ENCODE data around the gene ARHGAP6. TPM values are rescaled to one million over a fixed set of nuclear protein-coding genes. Genes with fewer than 3 reads are reported as not detected.

ARHGAP6 gene
- total and polyA plus RNA-seq, 2 of the 13 experiments (the other 11 are each of a cell fraction or from before 2014, with no cell fraction given): 0.11 TPM; not detected in 1

DNA sequence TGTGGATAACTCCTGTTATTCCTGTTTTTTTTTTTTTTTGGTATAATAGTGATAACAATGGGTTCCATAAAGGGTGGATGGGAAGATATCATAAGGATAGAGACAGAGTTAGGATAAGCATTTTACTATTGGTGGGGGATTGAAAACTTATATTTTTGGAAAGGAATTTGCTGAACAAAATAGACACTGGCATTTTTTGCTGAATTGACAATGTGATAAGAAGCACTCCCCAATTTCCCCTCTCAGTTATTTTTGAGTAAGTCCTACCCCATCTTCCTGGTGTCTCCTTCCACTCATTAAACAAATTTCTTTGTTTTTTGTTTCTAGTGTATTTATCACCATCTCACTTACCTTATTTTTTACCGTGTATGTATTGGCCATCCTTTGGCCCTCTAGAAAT is 316.7 kb downstream of the ARHGAP6 start:
- POLR2A ChIA-PET: no interaction called here
- Histone ChIP-seq H4K20me1 (ENCODE audit: insufficient read depth, low read length) (no peaks in the 10 kb centered on the region), H2AFZ (ENCODE audit: low read length) (no peak overlapping the region), H3K4me3 (replicated peaks in 1 of 3; ENCODE audit: insufficient read depth in 1 of 3, low read depth in 2 of 3, low read length in 3 of 3) (no peak overlapping the region), H3K36me3 (replicated peaks in 1 of 2; ENCODE audit: control insufficient read depth in 1 of 2, insufficient read depth in 2 of 2, low read length in 2 of 2) (no peaks in the 10 kb centered on the region), H3K9ac (ENCODE audit: insufficient read depth, low read depth, low read length) (no peak overlapping the region), H3K79me2 (ENCODE audit: insufficient read depth, low read length) (no peaks in the 10 kb centered on the region), H3K4me1 (ENCODE audit: insufficient read depth, low read length) (no peaks in the 10 kb centered on the region), H3K9me3 (ENCODE audit: low read length) (no peaks in the 10 kb centered on the region), H3K4me2 (ENCODE audit: low read depth, low read length) (no peak overlapping the region), H3K27ac (ENCODE audit: extremely low read length, insufficient read depth, low read length) (no peak overlapping the region), H3K27me3 (ENCODE audit: control insufficient read depth in 1 of 2, insufficient read depth in 2 of 2, low read length in 2 of 2) (no peaks in the 10 kb centered on the region)
- CTCF ChIA-PET (ENCODE audit: low intra/inter-chr PET ratio, low total read pairs): no interaction called here
- intact Hi-C loops (cut with micrococcal nuclease; ENCODE audit: unreplicated experiment) (no loop called here), in situ Hi-C loops (cut with HindIII; ENCODE audit: extremely low pct_ligation_motif_present, low pct_unique_long_range_greater_than_20kb) (no loop called here)
- WGBS (ENCODE audit: low lambda C conversion rate): 0% methylated on average over 1 of the region's 1 CpG
- BruUV-seq (replicated peaks): no TSS peak
- FAIRE-seq: no peak
- ATAC-seq: no peak
- TF ChIP-seq ZFYVE20 (CRISPR knock-in tag; IDR thresholded peaks at IDR 0.05; ENCODE audit: borderline replicate concordance, low read depth) (no peak), MAFF (IDR thresholded peaks at IDR 0.05; ENCODE audit: low read depth, low read length) (peak; percentile 59; the same call in 1 of the 2 replicates), MAFK (conservative IDR thresholded peaks at IDR 0.05 in 1 of 2, IDR thresholded peaks at IDR 0.05 in 1 of 2; ENCODE audit: low read length in 2 of 2) (peak in 1 of 2 experiments; percentile 52; a peak in 2 of 4 replicates)
- DNase-seq (ENCODE audit: low spot score): no peak

- Histone ChIP-seq H3K4me2 (ENCODE audit: low read depth, low read length) (no peak overlapping the region), H3K27ac (ENCODE audit: extremely low read length, insufficient read depth, low read length) (no peak overlapping the region), H3K79me2 (ENCODE audit: insufficient read depth, low read length) (no peaks in the 10 kb centered on the region), H4K20me1 (ENCODE audit: insufficient read depth, low read length) (no peaks in the 10 kb centered on the region), H3K4me3 (replicated peaks in 1 of 3; ENCODE audit: insufficient read depth in 1 of 3, low read depth in 2 of 3, low read length in 3 of 3) (no peak overlapping the region), H3K27me3 (ENCODE audit: control insufficient read depth in 1 of 2, insufficient read depth in 2 of 2, low read length in 2 of 2) (no peaks in the 10 kb centered on the region), H3K9ac (ENCODE audit: insufficient read depth, low read depth, low read length) (no peak overlapping the region), H2AFZ (ENCODE audit: low read length) (no peak overlapping the region), H3K36me3 (replicated peaks in 1 of 2; ENCODE audit: control insufficient read depth in 1 of 2, insufficient read depth in 2 of 2, low read length in 2 of 2) (no peaks in the 10 kb centered on the region), H3K4me1 (ENCODE audit: insufficient read depth, low read length) (no peaks in the 10 kb centered on the region), H3K9me3 (ENCODE audit: low read length) (no peaks in the 10 kb centered on the region)
- 0% methylated on average over 3 of the region's 3 CpGs for WGBS (ENCODE audit: low lambda C conversion rate)
- in situ Hi-C loops (cut with HindIII; ENCODE audit: extremely low pct_ligation_motif_present, low pct_unique_long_range_greater_than_20kb): no loop called here
- intact Hi-C loops (cut with micrococcal nuclease; ENCODE audit: unreplicated experiment): no loop called here
- CTCF ChIA-PET (ENCODE audit: low intra/inter-chr PET ratio, low total read pairs): no interaction called here
- TF ChIP-seq ZBTB33 (CRISPR knock-in tag; IDR thresholded peaks at IDR 0.05): no peak
- TF ChIP-seq ZSCAN30 (CRISPR knock-in tag; IDR thresholded peaks at IDR 0.05): no peak
- no peak for TF ChIP-seq ZNF547 (CRISPR knock-in tag; IDR thresholded peaks at IDR 0.05)
- no peak for TF ChIP-seq U2AF2 (IDR thresholded peaks at IDR 0.05; ENCODE audit: low read depth, low read length)
- TF ChIP-seq ZNF263 (CRISPR knock-in tag; IDR thresholded peaks at IDR 0.05): no peak
- no peak for ATAC-seq
- POLR2A ChIA-PET: no interaction called here
- no TSS peak for BruUV-seq (replicated peaks)
- DNase-seq (ENCODE audit: low spot score): no peak
- FAIRE-seq: no peak
Measured at GRCh38 chrX:11347300-11347699, 318.4 kb downstream of the ARHGAP6 start.

Measured in HepG2 (cell line).